ENCODE measurements around the gene TESK2. TPM values are rescaled to one million over a fixed set of nuclear protein-coding genes. Genes with fewer than 3 reads are reported as not detected.

The TESK2 gene
- total RNA-seq, 1 donor from 2014 or later = 13.5 TPM

- intact Hi-C loops (cut with DNase I) = loop anchor here (2.0 to 10.0 kb wide), 2 partner anchors 291 to 479 kb away; partner anchors contain the start of gene UROD
- peak; percentile 62 to 89 for TF ChIP-seq POLR2AphosphoS5 (IDR thresholded peaks at IDR 0.05; ENCODE audit: insufficient read depth in 1 of 2, low read depth in 1 of 2)
- TF ChIP-seq CTCF (IDR thresholded peaks at IDR 0.05) = peak; percentile 27 to 61 (median 58)
- peak in 1 of 2 donors; percentile 55 for TF ChIP-seq POLR2A (IDR thresholded peaks at IDR 0.05)
- peak overlapping the region; percentile 58 to 79 for H3K4me3 ChIP-seq
These were observed 187.2 kb downstream of the TESK2 start for GRCh38 chr1:45303520-45304310.

GRCh38 chr1:45302505-45303150 is 188.3 kb downstream of the TESK2 start:
- Histone ChIP-seq H3K27ac (peak overlapping the region; percentile 79), H3K4me3 (peak overlapping the region; percentile 58 to 79), H3K36me3 (no peaks in the 10 kb centered on the region), H3K9me3 (no peaks in the 10 kb centered on the region), H3K4me1 (peaks cover 17% of the 10 kb centered on the region), H3K27me3 (no peaks in the 10 kb centered on the region)
- intact Hi-C loops (cut with DNase I) = loop anchor here (2.0 to 10.0 kb wide), 2 partner anchors 290 to 478 kb away; partner anchors contain the start of gene UROD
- no peak for TF ChIP-seq CTCF (IDR thresholded peaks at IDR 0.05)
- TF ChIP-seq POLR2AphosphoS5 (IDR thresholded peaks at IDR 0.05; ENCODE audit: insufficient read depth in 1 of 2, low read depth in 1 of 2) = no peak
- TF ChIP-seq POLR2A (IDR thresholded peaks at IDR 0.05) = no peak
- DNase-seq (ENCODE audit: extremely low spot score in 2 of 2) = no peak

More at GRCh38 chr1:45303520-45304310, 187.2 kb downstream of the TESK2 start:
- H3K9me3 ChIP-seq = no peaks in the 10 kb centered on the region
- H3K27me3 ChIP-seq = no peaks in the 10 kb centered on the region
- DNase-seq (ENCODE audit: extremely low spot score in 2 of 2) = peak in 1 of 2 donors; percentile 97
- H3K4me1 ChIP-seq = peaks cover 17% of the 10 kb centered on the region
- H3K36me3 ChIP-seq = no peaks in the 10 kb centered on the region
- H3K27ac ChIP-seq = peak overlapping the region; percentile 83

GRCh38 chr1:45300669-45300997 is 190.3 kb downstream of the TESK2 start:
- peaks cover 17% of the 10 kb centered on the region for H3K4me1 ChIP-seq
- no peak for DNase-seq (ENCODE audit: extremely low spot score in 2 of 2)
- TF ChIP-seq POLR2A (IDR thresholded peaks at IDR 0.05) (no peak), CTCF (IDR thresholded peaks at IDR 0.05) (no peak), POLR2AphosphoS5 (IDR thresholded peaks at IDR 0.05; ENCODE audit: insufficient read depth in 1 of 2, low read depth in 1 of 2) (no peak)
- H3K36me3 ChIP-seq = no peaks in the 10 kb centered on the region
- H3K4me3 ChIP-seq = no peak overlapping the region
- H3K9me3 ChIP-seq = no peaks in the 10 kb centered on the region
- H3K27ac ChIP-seq = no peak overlapping the region
- no peaks in the 10 kb centered on the region for H3K27me3 ChIP-seq
- intact Hi-C loops (cut with DNase I) = loop anchor here (10.0 kb wide), 1 partner anchor 476 kb away; no protein-coding TSS in a partner anchor

- intact Hi-C loops (cut with DNase I) = loop anchor here (10.0 kb wide), 1 partner anchor 475 kb away; no protein-coding TSS in a partner anchor
- no peaks in the 10 kb centered on the region for H3K9me3 ChIP-seq
- H3K27ac ChIP-seq = no peak overlapping the region
- DNase-seq (ENCODE audit: extremely low spot score in 2 of 2) = no peak
- no peaks in the 10 kb centered on the region for H3K27me3 ChIP-seq
- no peak overlapping the region for H3K4me3 ChIP-seq
- H3K4me1 ChIP-seq = peaks cover 17% of the 10 kb centered on the region
- TF ChIP-seq POLR2A (IDR thresholded peaks at IDR 0.05) (no peak), CTCF (IDR thresholded peaks at IDR 0.05) (peak; percentile 62 to 72 (median 71)), POLR2AphosphoS5 (IDR thresholded peaks at IDR 0.05; ENCODE audit: insufficient read depth in 1 of 2, low read depth in 1 of 2) (no peak)
- no peaks in the 10 kb centered on the region for H3K36me3 ChIP-seq
These were observed 190.8 kb downstream of the TESK2 start for GRCh38 chr1:45299981-45300668.
